ENCODE data around the gene WDR72. TPM values are rescaled to one million over a fixed set of nuclear protein-coding genes. Genes with fewer than 3 reads are reported as not detected.

Gene WDR72
- total and polyA plus RNA-seq, 2 experiments from 2014 or later = 0.99 to 1.9 TPM

- TF ChIP-seq, protein P1, sequence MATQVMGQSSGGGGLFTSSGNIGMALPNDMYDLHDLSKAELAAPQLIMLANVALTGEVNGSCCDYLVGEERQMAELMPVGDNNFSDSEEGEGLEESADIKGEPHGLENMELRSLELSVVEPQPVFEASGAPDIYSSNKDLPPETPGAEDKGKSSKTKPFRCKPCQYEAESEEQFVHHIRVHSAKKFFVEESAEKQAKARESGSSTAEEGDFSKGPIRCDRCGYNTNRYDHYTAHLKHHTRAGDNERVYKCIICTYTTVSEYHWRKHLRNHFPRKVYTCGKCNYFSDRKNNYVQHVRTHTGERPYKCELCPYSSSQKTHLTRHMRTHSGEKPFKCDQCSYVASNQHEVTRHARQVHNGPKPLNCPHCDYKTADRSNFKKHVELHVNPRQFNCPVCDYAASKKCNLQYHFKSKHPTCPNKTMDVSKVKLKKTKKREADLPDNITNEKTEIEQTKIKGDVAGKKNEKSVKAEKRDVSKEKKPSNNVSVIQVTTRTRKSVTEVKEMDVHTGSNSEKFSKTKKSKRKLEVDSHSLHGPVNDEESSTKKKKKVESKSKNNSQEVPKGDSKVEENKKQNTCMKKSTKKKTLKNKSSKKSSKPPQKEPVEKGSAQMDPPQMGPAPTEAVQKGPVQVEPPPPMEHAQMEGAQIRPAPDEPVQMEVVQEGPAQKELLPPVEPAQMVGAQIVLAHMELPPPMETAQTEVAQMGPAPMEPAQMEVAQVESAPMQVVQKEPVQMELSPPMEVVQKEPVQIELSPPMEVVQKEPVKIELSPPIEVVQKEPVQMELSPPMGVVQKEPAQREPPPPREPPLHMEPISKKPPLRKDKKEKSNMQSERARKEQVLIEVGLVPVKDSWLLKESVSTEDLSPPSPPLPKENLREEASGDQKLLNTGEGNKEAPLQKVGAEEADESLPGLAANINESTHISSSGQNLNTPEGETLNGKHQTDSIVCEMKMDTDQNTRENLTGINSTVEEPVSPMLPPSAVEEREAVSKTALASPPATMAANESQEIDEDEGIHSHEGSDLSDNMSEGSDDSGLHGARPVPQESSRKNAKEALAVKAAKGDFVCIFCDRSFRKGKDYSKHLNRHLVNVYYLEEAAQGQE (IDR thresholded peaks at IDR 0.05; ENCODE audit: unreplicated experiment) = no peak
- TF ChIP-seq POLR2AphosphoS5 (IDR thresholded peaks at IDR 0.05; ENCODE audit: low read depth) = no peak
- no peak for TF ChIP-seq STAT1 (IDR thresholded peaks at IDR 0.05; ENCODE audit: unreplicated experiment)
- TF ChIP-seq JUNB (IDR thresholded peaks at IDR 0.05; ENCODE audit: unreplicated experiment) = no peak
- TF ChIP-seq CREB1 (CRISPR knock-in tag; IDR thresholded peaks at IDR 0.05; ENCODE audit: low read depth) = no peak
- TF ChIP-seq EZH2 (IDR thresholded peaks at IDR 0.05; ENCODE audit: low read depth, unreplicated experiment) = no peak
- no peak for TF ChIP-seq ZNF331 (CRISPR knock-in tag; IDR thresholded peaks at IDR 0.05; ENCODE audit: low read depth)
- TF ChIP-seq ZNF114 (CRISPR knock-in tag; IDR thresholded peaks at IDR 0.05) = no peak
Observed at GRCh38 chr15:53710906-53711305, 48.6 kb downstream of the WDR72 start (continued).

DNA sequence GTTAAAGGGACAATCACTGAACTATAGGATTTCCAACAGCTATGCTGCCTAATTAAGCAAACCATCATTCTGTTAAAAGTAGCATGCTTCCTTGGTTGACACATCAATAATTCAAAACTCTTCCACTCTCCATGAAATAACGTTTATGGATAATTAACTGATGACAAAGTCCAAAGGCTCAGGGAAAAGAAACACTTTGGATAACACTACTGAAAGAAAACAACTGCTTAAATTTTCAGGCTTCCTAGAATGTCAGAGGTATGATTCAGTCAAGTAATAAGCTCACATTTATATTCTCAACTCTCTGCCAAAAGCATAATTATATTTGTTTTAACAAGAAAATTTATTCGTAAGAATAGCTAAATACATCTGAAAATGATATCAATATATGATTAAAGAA lies 49.6 kb downstream of the WDR72 start:
- H3K27ac Mint-ChIP-seq = no peak overlapping the region
- DNase-seq (ENCODE audit: low spot score) (no peak), ATAC-seq (no peak)
- H2AFZ ChIP-seq = no peak overlapping the region
- no peak overlapping the region for H3K4me3 ChIP-seq
- H3K4me3 Mint-ChIP-seq = no peak overlapping the region
- no peaks in the 10 kb centered on the region for H3K27me3 Mint-ChIP-seq (ENCODE audit: insufficient read depth, low read depth, poor library complexity)
- no peaks in the 10 kb centered on the region for H3K9me2 ChIP-seq (ENCODE audit: insufficient read depth)
- H3K36me3 ChIP-seq (ENCODE audit: insufficient read depth) = no peaks in the 10 kb centered on the region
- no peak overlapping the region for H3K4me2 ChIP-seq
- no peak overlapping the region for H3K27ac ChIP-seq (ENCODE audit: low read depth)
- no peaks in the 10 kb centered on the region for H4K20me1 ChIP-seq (replicated peaks; ENCODE audit: insufficient read depth)
- no peaks in the 10 kb centered on the region for H3K4me1 ChIP-seq (ENCODE audit: insufficient read depth)
- H3K79me2 ChIP-seq (replicated peaks; ENCODE audit: insufficient read depth) = no peaks in the 10 kb centered on the region
- no peaks in the 10 kb centered on the region for H3K36me3 Mint-ChIP-seq (ENCODE audit: low read depth)
- H3K4me1 Mint-ChIP-seq = no peaks in the 10 kb centered on the region
- no peaks in the 10 kb centered on the region for H3K27me3 ChIP-seq (ENCODE audit: insufficient read depth)
- no peaks in the 10 kb centered on the region for H3K9me3 Mint-ChIP-seq
- no peaks in the 10 kb centered on the region for H3F3A ChIP-seq (replicated peaks; ENCODE audit: low read depth)
- TF ChIP-seq CREB1 (CRISPR knock-in tag; IDR thresholded peaks at IDR 0.05; ENCODE audit: low read depth) = no peak
- no peak for TF ChIP-seq POLR2AphosphoS5 (IDR thresholded peaks at IDR 0.05; ENCODE audit: low read depth)
- TF ChIP-seq ZNF331 (CRISPR knock-in tag; IDR thresholded peaks at IDR 0.05; ENCODE audit: low read depth) = no peak
- no peak for TF ChIP-seq CTCF (conservative IDR thresholded peaks at IDR 0.05; ENCODE audit: low read depth in 2 of 2)
- TF ChIP-seq, protein P1 (IDR thresholded peaks at IDR 0.05; ENCODE audit: unreplicated experiment) = no peak
- TF ChIP-seq, protein P2, sequence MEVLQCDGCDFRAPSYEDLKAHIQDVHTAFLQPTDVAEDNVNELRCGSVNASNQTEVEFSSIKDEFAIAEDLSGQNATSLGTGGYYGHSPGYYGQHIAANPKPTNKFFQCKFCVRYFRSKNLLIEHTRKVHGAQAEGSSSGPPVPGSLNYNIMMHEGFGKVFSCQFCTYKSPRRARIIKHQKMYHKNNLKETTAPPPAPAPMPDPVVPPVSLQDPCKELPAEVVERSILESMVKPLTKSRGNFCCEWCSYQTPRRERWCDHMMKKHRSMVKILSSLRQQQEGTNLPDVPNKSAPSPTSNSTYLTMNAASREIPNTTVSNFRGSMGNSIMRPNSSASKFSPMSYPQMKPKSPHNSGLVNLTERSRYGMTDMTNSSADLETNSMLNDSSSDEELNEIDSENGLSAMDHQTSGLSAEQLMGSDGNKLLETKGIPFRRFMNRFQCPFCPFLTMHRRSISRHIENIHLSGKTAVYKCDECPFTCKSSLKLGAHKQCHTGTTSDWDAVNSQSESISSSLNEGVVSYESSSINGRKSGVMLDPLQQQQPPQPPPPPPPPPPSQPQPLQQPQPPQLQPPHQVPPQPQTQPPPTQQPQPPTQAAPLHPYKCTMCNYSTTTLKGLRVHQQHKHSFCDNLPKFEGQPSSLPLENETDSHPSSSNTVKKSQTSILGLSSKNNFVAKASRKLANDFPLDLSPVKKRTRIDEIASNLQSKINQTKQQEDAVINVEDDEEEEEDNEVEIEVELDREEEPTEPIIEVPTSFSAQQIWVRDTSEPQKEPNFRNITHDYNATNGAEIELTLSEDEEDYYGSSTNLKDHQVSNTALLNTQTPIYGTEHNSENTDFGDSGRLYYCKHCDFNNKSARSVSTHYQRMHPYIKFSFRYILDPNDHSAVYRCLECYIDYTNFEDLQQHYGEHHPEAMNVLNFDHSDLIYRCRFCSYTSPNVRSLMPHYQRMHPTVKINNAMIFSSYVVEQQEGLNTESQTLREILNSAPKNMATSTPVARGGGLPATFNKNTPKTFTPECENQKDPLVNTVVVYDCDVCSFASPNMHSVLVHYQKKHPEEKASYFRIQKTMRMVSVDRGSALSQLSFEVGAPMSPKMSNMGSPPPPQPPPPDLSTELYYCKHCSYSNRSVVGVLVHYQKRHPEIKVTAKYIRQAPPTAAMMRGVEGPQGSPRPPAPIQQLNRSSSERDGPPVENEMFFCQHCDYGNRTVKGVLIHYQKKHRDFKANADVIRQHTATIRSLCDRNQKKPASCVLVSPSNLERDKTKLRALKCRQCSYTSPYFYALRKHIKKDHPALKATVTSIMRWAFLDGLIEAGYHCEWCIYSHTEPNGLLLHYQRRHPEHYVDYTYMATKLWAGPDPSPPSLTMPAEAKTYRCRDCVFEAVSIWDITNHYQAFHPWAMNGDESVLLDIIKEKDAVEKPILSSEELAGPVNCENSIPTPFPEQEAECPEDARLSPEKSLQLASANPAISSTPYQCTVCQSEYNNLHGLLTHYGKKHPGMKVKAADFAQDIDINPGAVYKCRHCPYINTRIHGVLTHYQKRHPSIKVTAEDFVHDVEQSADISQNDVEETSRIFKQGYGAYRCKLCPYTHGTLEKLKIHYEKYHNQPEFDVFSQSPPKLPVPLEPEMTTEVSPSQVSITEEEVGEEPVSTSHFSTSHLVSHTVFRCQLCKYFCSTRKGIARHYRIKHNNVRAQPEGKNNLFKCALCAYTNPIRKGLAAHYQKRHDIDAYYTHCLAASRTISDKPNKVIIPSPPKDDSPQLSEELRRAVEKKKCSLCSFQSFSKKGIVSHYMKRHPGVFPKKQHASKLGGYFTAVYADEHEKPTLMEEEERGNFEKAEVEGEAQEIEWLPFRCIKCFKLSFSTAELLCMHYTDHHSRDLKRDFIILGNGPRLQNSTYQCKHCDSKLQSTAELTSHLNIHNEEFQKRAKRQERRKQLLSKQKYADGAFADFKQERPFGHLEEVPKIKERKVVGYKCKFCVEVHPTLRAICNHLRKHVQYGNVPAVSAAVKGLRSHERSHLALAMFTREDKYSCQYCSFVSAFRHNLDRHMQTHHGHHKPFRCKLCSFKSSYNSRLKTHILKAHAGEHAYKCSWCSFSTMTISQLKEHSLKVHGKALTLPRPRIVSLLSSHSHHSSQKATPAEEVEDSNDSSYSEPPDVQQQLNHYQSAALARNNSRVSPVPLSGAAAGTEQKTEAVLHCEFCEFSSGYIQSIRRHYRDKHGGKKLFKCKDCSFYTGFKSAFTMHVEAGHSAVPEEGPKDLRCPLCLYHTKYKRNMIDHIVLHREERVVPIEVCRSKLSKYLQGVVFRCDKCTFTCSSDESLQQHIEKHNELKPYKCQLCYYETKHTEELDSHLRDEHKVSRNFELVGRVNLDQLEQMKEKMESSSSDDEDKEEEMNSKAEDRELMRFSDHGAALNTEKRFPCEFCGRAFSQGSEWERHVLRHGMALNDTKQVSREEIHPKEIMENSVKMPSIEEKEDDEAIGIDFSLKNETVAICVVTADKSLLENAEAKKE (CRISPR knock-in tag; IDR thresholded peaks at IDR 0.05) = no peak
- TF ChIP-seq ZNF114 (CRISPR knock-in tag; IDR thresholded peaks at IDR 0.05) = no peak

All from GM23338 (cell line).